HepG2 (cell line): Measurements from ENCODE around the gene DDX10. TPM values are rescaled to one million over a fixed set of nuclear protein-coding genes. Genes with fewer than 3 reads are reported as not detected.

Experiments
- ATAC-seq: fragments of 200-7000 bp; cut with Tn5 transposase; 3 replicates; pipeline ENCODE4 v1.9.1; 2020; ENCODE audit warnings: mild to moderate bottlenecking, moderate library complexity
- BruUV-seq: library from RNA; stranded (reverse); fragments of 400-500 nt; replicated peaks from 2 replicates; lab custom pipeline; 2021; lab: Mats Ljungman, UMichigan
- CTCF ChIA-PET: fragments of 300-600 bp; formaldehyde crosslinking; extraction: SDS; loops from one replicate; lab custom pipeline; 2021; ENCODE audit warnings: low total read pairs, inconsistent platforms, low intra/inter-chr PET ratio; lab: Yijun Ruan, JAX
- POLR2A ChIA-PET: fragments of 350-600 bp; sonication (Branson Sonifier 250); formaldehyde crosslinking; loops from one replicate; lab custom pipeline; 2020; ENCODE audit warnings: antibody characterized with exemption, inconsistent platforms; lab: Yijun Ruan, JAX
- DNase-seq: peaks from one replicate; pipeline ENCODE4 v3.0.0-alpha.2; 2015; ENCODE audit warnings: low spot score
- FAIRE-seq: peaks from 3 replicates; lab custom pipeline; 2011; peaks lifted over from hg19 to GRCh38; lab: Jason Lieb, UNC
- H2AFZ ChIP-seq: one replicate; pipeline ENCODE4 v1.6.1; 2011; ENCODE audit warnings: low read length, inconsistent platforms
- H3K27ac ChIP-seq: fragments of 300-600 bp; 3 replicates; pipeline ENCODE4 v1.8.0; 2011; ENCODE audit warnings: mixed run types, mild to moderate bottlenecking, mixed read lengths, low read length, inconsistent platforms; ENCODE audit not compliant: insufficient read depth; ENCODE audit errors: extremely low read length
- H3K27me3 ChIP-seq, 2 experiments: fragments of 200-600 bp in 1 of 2; 2 replicates in 1 of 2; 3 replicates in 1 of 2; pipeline versions ENCODE4 v1.6.0 to v1.8.0; 2011; ENCODE audit warnings: low read length in 2 of 2, mild to moderate bottlenecking in 2 of 2, moderate library complexity in 2 of 2, inconsistent platforms in 1 of 2; ENCODE audit not compliant: insufficient read depth in 2 of 2, control insufficient read depth in 1 of 2
- H3K36me3 ChIP-seq, 2 experiments: fragments of 200-600 bp in 1 of 2; replicated peaks in 1 of 2; 2 replicates in 1 of 2; 3 replicates in 1 of 2; pipeline versions ENCODE4 v1.5.1 to v1.8.0; 2011; ENCODE audit warnings: low read length in 2 of 2, inconsistent platforms in 1 of 2; ENCODE audit not compliant: insufficient read depth in 2 of 2, control insufficient read depth in 1 of 2
- H3K4me1 ChIP-seq: 2 replicates; pipeline ENCODE4 v1.5.1; 2012; ENCODE audit warnings: low read length, inconsistent platforms; ENCODE audit not compliant: insufficient read depth
- H3K4me2 ChIP-seq: 2 replicates; pipeline ENCODE4 v1.6.0; 2011; ENCODE audit warnings: low read depth, low read length, inconsistent platforms
- H3K4me3 ChIP-seq, 3 experiments: fragments of 200-600 bp in 1 of 3; sonication (generic), shearing (Covaris generic) in 1 of 3; replicated peaks in 1 of 3; 2 replicates each; pipeline ENCODE4 v1.5.1; 2011 to 2016; ENCODE audit warnings: low read length in 3 of 3, inconsistent platforms in 2 of 3, low read depth in 2 of 3, mild to moderate bottlenecking in 2 of 3, control low read depth in 1 of 3, mixed read lengths in 1 of 3; ENCODE audit not compliant: insufficient read depth in 1 of 3
- H3K79me2 ChIP-seq: one replicate; pipeline ENCODE4 v1.6.1; 2011; ENCODE audit warnings: low read length, inconsistent platforms; ENCODE audit not compliant: insufficient read depth
- H3K9ac ChIP-seq: 2 replicates; pipeline ENCODE4 v1.6.0; 2011; ENCODE audit warnings: mild to moderate bottlenecking, low read depth, low read length, inconsistent platforms; ENCODE audit not compliant: insufficient read depth
- H3K9me3 ChIP-seq: 2 replicates; pipeline ENCODE4 v1.5.1; 2012; ENCODE audit warnings: mild to moderate bottlenecking, low read length
- H4K20me1 ChIP-seq: 2 replicates; pipeline ENCODE4 v1.6.0; 2011; ENCODE audit warnings: inconsistent platforms, mild to moderate bottlenecking, low read length, moderate library complexity; ENCODE audit not compliant: insufficient read depth
- AGO2 ChIP-seq: fragments of 200-400 bp; formaldehyde crosslinking; optimal IDR thresholded peaks from 2 replicates; pipeline ENCODE3; 2017; ENCODE audit warnings: mild to moderate bottlenecking, low read depth, low read length, moderate library complexity
- ATM ChIP-seq: fragments of 450-650 bp; IDR thresholded peaks from 2 replicates; pipeline ENCODE4 v1.7.1; 2017; ENCODE audit warnings: mild to moderate bottlenecking, borderline replicate concordance
- CHCHD3 ChIP-seq: sonication (generic); formaldehyde crosslinking; IDR thresholded peaks from 2 replicates; pipeline ENCODE4 v1.8.0; 2022; ENCODE audit warnings: mild to moderate bottlenecking, missing genetic modification reagents, moderate library complexity
- ELF3 ChIP-seq: IDR thresholded peaks from 2 replicates; pipeline ENCODE4 v1.6.1; 2016; ENCODE audit warnings: missing genetic modification reagents, missing compliant biosample characterization
- HDAC6 ChIP-seq: fragments of 200-600 bp; sonication (generic); IDR thresholded peaks from 2 replicates; pipeline ENCODE4 v1.7.0; 2017; ENCODE audit warnings: mild to moderate bottlenecking, antibody characterized with exemption, low read length, low read depth
- MTF1 ChIP-seq: sonication (generic); formaldehyde crosslinking; IDR thresholded peaks from 2 replicates; pipeline ENCODE4 v1.5.0; 2020; ENCODE audit warnings: missing genetic modification reagents
- SIX4 ChIP-seq: sonication (generic); formaldehyde crosslinking; IDR thresholded peaks from 2 replicates; pipeline ENCODE4 v1.4.0; 2020; ENCODE audit warnings: missing genetic modification reagents
- SMYD3 ChIP-seq: sonication (generic); formaldehyde crosslinking; IDR thresholded peaks from 2 replicates; pipeline ENCODE4 v1.8.1; 2023; ENCODE audit warnings: mild to moderate bottlenecking, missing genetic modification reagents
- YY1 ChIP-seq: IDR thresholded peaks from 2 replicates; pipeline ENCODE4 v1.6.1; 2011; ENCODE audit warnings: low read length, low read depth, moderate library complexity, mild to moderate bottlenecking; ENCODE audit not compliant: insufficient read depth, insufficient replicate concordance
- ZBTB49 ChIP-seq: sonication (generic); formaldehyde crosslinking; IDR thresholded peaks from 2 replicates; pipeline ENCODE4 v1.4.0; 2020; ENCODE audit warnings: missing genetic modification reagents, borderline replicate concordance
- ZFYVE20 ChIP-seq: sonication (generic); formaldehyde crosslinking; IDR thresholded peaks from 2 replicates; pipeline ENCODE4 v1.8.0; 2023; ENCODE audit warnings: low read depth, mild to moderate bottlenecking, moderate library complexity, missing genetic modification reagents, borderline replicate concordance
- ZNF510 ChIP-seq: sonication (generic); formaldehyde crosslinking; IDR thresholded peaks from 2 replicates; pipeline ENCODE4 v1.4.0; 2020; ENCODE audit warnings: low read depth, mild to moderate bottlenecking, missing genetic modification reagents
- whole genome bisulfite sequencing: methylation state at CpG from one replicate; pipeline ENCODE4 v1.1.6; 2017; ENCODE audit warnings: low lambda C conversion rate; 5-methylcytosine and 5-hydroxymethylcytosine counted together
- in situ Hi-C: cut with HindIII; loops from 2 replicates; pipeline ENCODE4 v1.10.0; 2017; ENCODE audit warnings: low pct_unique_long_range_greater_than_20kb; ENCODE audit not compliant: extremely low pct_ligation_motif_present
- intact Hi-C: fragments of 100-400 bp; cut with micrococcal nuclease; formaldehyde crosslinking; loops from one replicate; pipeline ENCODE4 v1.10.0; 2022; ENCODE audit not compliant: unreplicated experiment
- polyA plus RNA-seq, 8 experiments: library from polyadenylated mRNA; depleted of rRNA in 3 of 8; stranded (reverse) in 7 of 8; unstranded in 1 of 8; fragments of >200 nt; fragmentation: Illumina TruSeq in 4 of 8; extraction: Trizol in 4 of 8; gene quantifications; 2 replicates each; pipeline versions ENCODE4 v1.2.1 to v1.2.3, GENCODE V29; 2011 to 2016; ENCODE audit warnings: low read depth in 4 of 8, missing spikeins in 1 of 8, mixed read lengths in 1 of 8; ENCODE audit not compliant: insufficient read depth in 1 of 8
- total RNA-seq, 5 experiments: library from RNA; depleted of rRNA; stranded (reverse); fragments of >200 nt; fragmentation: Illumina TruSeq; extraction: Trizol; gene quantifications; 2 replicates each; pipeline ENCODE4 v1.2.3, GENCODE V29; 2016; ENCODE audit warnings: low read depth in 1 of 5
- TF ChIP-seq, protein P1 (sequence below): sonication (generic); formaldehyde crosslinking; IDR thresholded peaks from 2 replicates; pipeline ENCODE4 v1.5.1; 2020; ENCODE audit warnings: mild to moderate bottlenecking, moderate library complexity, missing genetic modification reagents

DDX10 gene
- total and polyA plus RNA-seq, 2 of the 13 experiments (the other 11 are each of a cell fraction or from before 2014, with no cell fraction given): 17.0 to 32.0 TPM

- Histone ChIP-seq H3K4me1 (peaks cover 11% of the 10 kb centered on the region), H3K9ac (no peak overlapping the region), H3K79me2 (no peaks in the 10 kb centered on the region), H2AFZ (no peak overlapping the region), H3K27ac (no peak overlapping the region), H3K9me3 (no peaks in the 10 kb centered on the region), H3K4me3 (no peak overlapping the region), H3K36me3 (no peaks in the 10 kb centered on the region), H3K4me2 (no peak overlapping the region), H4K20me1 (no peaks in the 10 kb centered on the region), H3K27me3 (no peaks in the 10 kb centered on the region)
- TF ChIP-seq ATM (no peak), ZFYVE20 (CRISPR knock-in tag) (no peak), SIX4 (no peak), HDAC6 (no peak), SMYD3 (CRISPR knock-in tag) (no peak), ELF3 (CRISPR knock-in tag) (no peak), MTF1 (no peak), ZNF510 (CRISPR knock-in tag) (no peak), AGO2 (no peak), CHCHD3 (no peak), ZBTB49 (CRISPR knock-in tag) (no peak), YY1 (no peak)
- TF ChIP-seq, protein P1, sequence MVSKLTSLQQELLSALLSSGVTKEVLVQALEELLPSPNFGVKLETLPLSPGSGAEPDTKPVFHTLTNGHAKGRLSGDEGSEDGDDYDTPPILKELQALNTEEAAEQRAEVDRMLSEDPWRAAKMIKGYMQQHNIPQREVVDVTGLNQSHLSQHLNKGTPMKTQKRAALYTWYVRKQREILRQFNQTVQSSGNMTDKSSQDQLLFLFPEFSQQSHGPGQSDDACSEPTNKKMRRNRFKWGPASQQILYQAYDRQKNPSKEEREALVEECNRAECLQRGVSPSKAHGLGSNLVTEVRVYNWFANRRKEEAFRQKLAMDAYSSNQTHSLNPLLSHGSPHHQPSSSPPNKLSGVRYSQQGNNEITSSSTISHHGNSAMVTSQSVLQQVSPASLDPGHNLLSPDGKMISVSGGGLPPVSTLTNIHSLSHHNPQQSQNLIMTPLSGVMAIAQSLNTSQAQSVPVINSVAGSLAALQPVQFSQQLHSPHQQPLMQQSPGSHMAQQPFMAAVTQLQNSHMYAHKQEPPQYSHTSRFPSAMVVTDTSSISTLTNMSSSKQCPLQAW (CRISPR knock-in tag): no peak
- FAIRE-seq (no peak), ATAC-seq (no peak), DNase-seq (no peak)
- ChIA-PET CTCF (no interaction called here), POLR2A (no interaction called here)
- WGBS: 94% methylated on average over 2 of the region's 2 CpGs
- BruUV-seq: no TSS peak
- in situ Hi-C loops: loop anchor here (5.0 kb wide), 1 partner anchor 176 kb away; no protein-coding TSS in a partner anchor
- intact Hi-C loops: no loop called here
These were observed 208.4 kb downstream of the DDX10 start for GRCh38 chr11:108873310-108873709.
